ENCODE data around the gene LGR5.
"Not testable (repeated sequence)": the region's sequence is repeated elsewhere in the genome, so short reads cannot be mapped to it uniquely, and the experiment has no call there.

LGR5 gene

DNA sequence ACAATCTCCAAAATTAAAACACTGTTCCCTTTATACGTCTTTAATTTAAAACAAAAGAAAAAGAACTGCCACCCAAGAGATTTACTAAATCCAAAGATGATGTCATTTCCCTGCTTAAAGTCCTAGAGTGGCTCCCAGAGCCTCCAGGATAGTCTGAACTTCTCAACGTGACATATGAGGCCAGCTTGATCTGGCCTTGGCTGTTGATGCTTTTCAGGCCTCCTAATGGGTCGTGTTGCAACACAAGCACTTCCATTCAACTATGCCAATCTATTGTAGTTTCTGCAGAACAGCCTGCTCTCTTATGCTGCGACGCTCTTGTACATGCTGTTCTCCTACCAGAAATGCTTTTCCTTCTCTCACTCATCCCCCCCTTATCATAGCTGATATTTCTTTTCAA, 35.7 kb downstream of the LGR5 start:
- peak in 1 of 3 experiments; percentile 18 for DNase-seq

DNA sequence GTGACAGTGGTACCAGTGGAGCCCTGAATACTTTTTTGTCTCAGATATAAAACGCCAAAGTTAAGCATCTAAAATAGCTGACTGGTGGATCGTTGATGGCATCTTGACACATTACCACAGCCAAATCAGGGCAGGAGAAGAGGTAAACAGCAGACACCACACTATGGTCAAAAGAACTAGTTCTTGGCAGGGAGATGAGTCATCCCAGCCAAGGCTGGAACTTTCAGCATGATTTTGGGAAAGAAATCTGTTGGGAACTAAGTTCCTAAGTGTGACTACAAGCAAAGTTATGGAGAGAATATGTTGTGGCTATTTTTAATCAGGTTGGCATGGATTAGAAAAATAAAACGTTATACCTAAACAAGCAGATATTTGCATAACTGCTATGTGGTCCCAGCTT, 36.9 kb downstream of the LGR5 start:
- DNase-seq: no peak

DNA sequence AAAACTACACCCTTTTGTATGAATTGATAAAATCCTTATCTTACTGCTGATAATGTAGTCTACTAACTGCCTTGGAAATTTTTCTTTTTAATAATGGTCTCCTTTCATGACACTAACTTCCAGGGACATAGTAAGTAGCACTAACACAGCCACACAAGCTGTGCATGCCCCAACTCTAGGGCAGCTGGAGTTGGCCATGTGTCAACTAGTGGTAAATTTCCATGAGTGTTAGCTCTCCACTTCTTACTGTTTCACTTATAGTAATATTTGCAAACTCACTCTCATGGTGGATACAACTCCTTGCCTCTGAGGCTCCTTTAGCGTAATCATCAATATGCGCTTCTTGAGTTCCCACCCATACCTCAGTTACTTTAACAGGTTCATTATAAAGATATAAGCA, 38.0 kb downstream of the LGR5 start:
- DNase-seq: no peak

DNA sequence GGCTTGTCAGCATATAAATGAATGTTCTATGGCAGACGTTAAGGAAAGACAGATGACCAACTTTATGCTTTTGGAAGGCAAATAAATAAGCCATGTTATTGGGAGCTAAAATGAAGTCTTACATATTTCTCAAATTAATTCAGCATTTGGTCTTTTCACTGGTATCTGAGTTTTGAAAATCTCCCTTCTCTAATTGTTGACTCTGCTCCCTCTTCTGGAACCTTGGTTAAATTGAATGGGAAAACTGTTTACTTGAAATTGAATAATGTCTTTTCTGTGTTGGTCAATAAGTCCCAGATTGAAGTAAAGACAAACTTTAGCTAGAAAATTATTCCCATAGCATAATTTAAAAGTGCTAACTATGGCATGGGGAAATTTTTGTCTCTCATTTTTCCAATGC, 38.7 kb downstream of the LGR5 start:
- peak in 1 of 3 experiments; percentile 25 for DNase-seq

DNA sequence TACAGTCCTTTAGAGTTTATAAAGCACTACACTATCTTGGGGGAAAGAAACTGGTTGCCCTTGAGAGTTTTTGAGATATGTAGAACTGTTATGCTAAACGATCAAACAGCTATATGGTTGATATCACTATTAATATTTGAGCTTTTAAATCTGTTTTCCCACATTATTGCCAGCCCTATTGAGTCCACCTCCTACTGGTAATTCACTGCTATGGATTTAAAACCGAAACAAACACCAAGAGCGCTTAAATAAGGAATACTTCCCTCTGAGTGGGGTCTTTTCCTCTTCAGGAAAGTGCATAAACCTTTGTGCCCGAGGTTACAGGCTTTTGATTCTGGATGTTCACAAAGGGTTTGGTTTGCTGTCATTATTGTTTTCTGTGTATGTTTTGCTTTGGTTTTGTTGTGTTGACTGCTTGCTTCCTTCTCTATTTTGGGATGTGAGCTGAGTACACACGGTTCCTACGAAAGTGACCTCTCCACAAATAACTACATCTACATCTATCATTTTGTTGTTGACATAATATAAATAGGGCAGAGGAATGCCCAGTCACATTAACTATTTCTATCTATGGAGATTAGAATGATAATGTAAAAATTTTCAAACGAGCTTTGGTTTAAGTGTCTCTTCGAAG, 44.8 kb downstream of the LGR5 start:
- DNase-seq: no peak

DNA sequence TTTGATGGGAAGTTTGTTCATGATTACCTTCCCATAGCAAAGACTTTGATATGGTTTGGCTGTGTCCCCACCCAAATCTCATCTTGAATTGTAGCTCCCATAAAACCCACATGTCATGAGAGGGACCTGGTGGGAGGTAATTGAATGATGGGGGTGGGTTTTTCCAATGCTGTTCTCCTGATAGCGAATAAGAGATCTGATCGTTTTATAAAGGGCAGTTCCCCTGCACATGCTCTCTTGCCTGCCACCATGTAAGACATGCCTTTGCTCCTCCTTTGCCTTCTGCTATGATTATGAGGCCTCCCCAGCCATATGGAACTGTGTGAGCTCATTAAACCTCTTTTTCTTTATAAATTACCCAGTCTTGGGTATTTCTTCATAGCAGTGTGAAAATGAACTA, 51.2 kb downstream of the LGR5 start:
- DNase-seq: not testable (repeated sequence)

DNA sequence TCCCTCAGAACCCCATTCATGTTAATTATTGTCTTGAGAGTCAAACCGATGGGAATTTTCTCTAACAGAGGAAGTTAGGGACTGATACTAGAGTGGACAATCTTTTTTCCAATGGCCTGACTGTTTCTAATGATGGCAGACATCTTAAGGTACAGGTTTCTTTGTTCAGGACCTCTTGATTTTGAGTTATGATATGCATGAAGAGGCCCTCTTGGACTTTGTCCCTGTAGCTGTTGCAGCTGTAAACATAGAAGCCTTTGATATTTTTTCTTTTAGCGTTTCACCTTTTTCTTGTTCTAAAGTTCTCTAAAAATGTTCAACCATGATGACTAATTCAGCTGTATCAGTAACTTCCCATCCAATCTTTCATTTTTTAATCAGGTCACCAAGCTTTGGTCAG, 53.0 kb downstream of the LGR5 start:
- no peak for DNase-seq

DNA sequence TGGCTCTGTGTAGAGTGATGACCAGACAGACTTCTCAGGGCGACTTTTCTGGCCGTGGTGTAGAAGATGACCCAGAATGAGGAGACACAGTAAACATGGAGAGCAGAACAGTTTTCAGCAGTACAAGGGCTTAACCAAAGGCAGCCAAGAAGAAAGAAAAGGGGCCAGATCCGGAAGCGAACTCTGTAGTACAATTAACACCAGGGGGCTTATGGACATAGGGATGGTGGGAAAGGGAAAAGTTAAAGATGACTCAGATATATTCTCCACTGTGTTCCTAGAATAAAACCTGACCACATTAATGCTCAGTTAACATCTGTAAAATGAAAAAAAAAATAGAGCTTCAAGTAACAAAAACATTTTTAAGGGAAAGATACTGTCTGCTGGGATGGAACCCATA, 60.2 kb downstream of the LGR5 start:
- DNase-seq: no peak

DNA sequence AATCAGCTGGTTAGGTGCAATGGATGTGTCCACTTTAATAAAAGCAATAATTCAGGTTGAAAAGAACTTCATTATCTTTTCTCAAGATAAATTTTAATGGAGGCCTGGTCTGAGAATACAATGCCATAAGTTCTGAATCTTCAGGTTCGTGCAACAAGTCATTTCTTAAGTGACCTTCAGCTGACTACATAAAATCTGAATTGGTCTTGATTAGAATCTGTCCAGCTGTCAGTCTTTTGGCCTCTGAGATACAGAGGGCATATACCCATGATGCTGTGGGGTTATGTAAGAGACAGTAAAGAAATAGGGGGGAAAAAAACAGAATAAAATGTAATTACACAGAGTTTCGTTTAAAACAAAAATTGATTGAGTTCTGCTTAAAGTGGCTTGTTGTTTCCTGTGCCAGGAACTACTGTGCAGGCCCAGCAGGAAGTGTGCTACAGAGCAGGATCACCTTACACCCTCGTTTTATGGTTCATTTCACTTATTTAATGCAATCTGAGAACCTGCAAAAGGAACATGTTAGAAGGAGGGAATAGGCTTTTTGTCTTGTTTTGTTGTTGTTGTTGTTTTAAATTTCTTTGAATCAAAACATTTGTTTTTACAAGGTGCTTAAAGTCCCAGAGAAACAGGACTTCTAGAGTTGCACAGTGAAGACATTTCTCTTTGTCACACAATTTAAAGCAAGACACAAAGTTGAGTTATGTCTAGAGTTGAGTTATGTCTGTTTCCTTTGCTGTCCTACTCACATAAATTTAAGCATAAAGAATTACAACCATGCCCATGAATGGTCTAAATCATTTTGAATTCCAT, 64.2 kb downstream of the LGR5 start:
- peak; percentile 58 to 82 (median 58) for DNase-seq

DNA sequence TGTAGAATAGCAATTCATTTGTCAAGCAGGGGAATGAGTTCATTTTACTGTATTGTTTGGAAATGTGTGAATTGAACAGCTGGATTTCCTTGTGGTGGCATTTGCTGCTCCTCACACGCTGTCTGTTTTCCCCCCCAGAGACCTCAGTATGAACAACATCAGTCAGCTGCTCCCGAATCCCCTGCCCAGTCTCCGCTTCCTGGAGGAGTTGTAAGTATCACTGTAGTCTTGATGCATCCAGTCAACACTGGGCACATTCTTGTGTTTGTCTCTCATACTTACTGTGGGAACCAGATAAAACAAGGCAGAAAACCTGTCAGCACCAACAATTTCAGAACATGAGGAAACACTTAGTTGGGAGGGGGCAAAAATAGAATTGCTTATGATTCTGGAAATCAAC, 64.9 kb downstream of the LGR5 start:
- DNase-seq: peak in 1 of 3 experiments; percentile 60

DNA sequence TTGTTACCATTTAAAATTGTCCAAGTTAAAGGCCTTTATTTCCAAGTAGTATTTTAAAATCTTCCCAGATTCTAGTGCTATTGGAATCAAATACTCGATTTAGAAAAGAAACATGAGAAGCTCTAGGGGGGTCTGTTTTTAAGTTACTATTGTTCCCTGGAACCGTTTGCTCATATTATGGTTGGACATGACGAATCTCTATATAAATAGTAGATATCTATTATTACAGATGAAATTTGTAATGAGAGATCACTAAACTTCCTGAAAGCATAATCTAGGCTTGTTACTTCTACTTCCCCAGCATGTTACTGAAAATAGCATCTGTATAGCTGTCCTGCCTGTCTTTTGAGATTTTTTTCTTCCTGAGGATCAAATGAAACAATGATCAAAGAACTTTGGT, 70.1 kb downstream of the LGR5 start:
- DNase-seq: no peak

DNA sequence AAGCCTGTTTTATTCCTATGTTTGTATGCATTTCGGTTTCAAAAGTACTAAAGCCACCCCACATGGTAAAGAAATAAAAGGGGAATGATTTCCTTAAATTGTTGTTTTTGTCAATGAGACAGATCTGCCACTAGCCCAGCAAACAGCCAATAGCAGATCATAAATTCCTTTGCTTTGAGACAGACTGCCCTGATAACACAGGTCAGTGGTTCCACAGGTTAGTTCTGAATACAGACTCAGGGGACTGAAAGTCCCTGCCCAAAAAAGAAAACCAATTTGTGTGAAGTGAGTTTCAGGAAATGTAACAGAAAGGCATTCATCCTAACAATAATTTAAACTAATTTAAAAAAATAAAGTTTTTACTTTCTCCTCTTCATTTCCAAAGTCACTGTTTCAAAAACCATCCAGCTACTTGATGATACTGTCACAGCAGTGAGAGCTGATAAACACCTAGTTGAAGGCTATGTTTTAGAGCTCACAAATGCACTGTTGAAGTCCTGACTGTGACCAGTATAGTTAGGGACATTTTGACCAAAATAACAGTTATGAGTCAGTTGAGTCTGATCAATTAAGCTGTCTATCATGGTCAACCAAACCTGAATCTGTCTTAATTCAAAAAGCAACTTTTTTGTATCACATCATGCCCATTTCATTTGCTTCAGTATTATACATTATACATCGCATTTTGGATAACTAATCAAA, 77.7 kb downstream of the LGR5 start:
- DNase-seq: no peak

DNA sequence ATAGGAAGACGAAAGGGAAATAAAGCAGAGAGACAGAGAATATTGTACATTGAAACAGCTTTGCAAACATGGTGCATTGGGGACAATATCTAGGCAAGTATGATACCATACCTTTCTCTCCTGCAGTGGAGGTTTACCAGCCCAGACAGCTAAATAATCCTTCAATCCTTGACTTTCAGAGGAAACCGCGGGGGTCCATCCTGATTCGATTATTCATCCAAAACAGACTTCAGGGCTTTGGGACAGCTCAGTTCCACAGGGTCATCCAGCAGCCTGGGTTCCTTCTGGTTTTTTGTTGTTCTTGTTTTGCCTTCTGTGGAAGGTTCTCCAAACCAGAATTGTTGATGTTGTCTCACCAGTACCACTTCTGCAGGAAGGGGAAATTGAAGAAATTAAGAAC, 81.5 kb downstream of the LGR5 start:
- no peak for DNase-seq

DNA sequence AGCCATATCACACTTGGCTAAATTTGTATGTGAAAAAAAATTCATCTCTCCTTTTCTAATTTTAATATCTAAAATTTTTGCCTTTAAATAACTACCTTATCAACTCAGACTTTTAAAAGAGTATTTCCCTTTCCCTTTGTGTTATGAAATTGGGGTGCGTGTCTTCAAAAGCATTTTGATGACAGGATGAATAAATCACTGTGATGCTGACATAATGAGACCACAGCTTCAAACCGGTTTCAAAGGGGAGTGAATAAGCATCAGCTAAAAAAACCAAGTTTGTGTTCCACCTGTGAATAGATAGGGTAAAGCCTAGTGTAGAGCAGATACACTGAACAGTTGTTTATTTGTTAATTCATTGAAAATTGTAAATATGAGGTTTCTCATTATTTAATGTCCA, 85.0 kb downstream of the LGR5 start:
- peak in 2 of 3 experiments; percentile 55 to 87 for DNase-seq

DNA sequence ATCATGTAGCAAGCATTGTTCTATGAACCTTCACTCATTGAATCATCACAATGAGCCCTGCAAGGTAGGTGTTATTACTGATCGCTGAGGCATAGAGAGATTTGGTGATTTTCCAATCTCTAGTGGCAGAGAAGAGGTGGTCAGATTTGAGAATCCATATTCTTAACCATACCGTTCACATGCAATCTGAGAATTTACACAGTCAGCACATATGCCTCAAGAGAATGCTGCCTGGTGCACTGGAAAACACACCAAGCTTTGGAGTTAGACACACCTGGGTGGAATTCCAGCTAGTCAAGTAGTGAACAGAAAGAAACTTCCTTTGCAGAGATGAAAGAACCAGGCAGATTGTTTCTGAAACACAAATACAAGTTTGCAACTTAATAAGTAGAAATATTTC, 94.1 kb downstream of the LGR5 start:
- peak in 1 of 3 experiments; percentile 62 for DNase-seq

DNA sequence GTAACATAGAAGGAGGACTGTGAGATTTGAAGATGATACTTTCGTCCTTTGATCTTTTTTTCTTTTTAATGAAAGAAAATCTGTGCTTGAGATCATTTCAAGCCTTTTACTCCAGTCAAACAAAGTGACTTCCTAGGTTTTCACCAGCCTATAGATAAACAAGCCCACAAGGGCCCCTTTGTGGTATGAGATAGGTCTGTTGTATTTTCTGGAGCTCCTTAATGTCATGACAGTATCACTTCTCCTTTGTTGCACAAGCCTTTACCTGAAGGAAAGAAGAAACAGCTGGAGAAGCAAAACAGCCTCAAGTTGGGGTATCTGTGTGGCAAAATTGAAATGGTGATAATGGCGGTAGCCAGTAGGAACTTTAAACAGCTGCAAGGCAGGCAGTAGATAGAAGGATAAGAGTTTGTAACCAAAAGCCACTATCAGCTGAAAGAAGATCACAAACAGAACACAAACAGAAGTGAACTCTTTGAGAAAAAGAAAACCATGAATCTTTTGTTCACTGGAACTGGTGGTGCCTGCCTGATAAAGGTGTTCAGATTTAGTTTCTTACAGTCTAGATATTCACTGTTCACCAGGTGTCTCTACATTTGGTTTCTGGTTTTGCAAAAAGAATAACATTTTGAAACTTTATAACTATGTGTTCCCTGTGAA, 96.8 kb downstream of the LGR5 start:
- no peak for DNase-seq

DNA sequence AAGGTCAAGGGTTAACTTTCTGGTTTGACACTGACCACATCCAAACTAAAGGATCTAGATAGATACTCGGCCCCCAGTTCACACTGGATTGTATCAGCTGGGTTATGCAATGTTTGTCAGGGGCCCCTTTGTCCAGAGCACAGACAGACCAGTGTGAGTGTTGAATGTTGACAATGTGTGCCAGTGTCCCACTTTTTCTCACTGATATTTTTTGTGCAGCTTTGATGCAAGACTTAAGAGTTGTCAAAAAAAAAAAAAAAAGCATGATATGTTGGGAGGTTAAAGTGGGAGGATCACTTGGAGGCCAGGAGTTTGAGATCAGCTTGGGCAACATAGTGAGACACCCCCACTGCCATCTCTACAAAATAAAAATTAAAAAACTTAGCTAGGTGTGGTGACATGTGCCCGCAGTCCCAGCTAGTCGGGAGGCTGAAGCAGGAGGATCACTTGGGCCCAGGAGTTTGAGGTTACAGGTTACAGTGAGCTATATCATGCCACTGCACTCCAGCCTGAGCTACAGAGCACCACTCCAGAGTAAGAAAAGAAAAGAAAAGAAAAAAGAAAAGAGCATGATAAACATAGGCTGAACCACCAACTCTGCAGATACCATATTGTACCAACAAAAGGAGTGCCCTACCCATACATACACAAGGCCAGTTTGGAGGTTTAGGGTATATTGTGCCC, 97.5 kb downstream of the LGR5 start:
- DNase-seq: no peak

DNA sequence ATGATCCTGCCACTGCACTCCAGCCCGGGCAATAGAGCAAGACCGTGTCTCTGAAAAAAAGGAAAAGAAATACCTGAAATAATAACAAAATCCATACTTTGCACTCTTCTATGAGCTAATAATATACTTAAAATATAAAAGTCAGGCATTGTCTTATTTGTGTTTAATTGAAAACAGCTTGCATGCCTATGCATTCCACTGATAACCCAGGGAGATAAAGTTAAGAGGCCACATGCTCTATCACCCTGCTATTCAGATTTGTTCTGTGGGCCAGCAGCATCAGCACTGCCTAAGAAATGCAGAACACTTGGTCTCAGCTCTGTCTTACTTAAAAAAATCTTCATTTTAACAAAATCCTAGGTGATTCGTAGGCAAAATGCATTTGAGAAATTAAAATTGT, 99.2 kb downstream of the LGR5 start:
- no peak for DNase-seq

DNA sequence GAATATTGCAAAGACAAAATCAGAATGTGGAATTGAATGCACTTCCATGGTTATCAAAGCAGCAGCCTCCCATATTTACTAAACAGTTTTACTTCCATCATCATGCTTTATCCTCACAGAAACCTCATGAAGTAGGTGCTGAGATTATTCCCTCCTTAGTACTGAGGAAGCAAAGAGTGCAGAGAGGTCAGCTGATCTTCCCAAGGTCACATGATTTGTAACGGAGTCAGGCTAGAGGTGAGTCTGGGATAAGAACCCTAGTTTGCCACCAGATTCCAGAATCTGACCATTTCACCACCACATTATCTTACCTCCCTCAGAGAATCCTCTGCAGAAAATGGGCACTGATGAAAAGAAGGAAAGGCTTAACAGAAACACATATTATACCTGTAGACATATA, 102.0 kb downstream of the LGR5 start:
- no peak for DNase-seq

DNA sequence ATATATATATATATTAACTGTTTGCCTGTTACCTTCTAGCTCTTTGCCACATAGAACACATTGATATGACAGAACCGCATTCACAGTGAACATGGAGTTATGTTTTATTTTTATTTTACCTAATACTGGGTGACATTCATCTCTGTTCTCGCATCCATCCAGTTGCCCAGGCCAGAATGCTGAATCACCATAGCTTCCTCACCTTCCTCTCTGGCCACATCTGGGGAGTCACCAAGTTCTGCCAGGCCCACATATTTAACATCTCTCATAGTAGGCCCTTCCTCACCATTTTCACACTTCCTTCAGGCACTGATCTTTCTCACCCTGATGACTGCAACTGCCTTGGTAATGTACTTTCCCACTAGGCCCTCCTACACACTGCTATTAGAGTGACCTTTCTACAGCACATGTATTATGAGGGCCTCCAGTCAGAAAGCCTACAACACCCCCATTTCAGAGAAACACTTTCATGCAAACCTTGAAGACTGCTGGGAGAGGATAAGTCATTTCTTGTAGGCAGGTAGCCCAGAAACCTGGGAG, 106.8 kb downstream of the LGR5 start:
- no peak for DNase-seq

DNA sequence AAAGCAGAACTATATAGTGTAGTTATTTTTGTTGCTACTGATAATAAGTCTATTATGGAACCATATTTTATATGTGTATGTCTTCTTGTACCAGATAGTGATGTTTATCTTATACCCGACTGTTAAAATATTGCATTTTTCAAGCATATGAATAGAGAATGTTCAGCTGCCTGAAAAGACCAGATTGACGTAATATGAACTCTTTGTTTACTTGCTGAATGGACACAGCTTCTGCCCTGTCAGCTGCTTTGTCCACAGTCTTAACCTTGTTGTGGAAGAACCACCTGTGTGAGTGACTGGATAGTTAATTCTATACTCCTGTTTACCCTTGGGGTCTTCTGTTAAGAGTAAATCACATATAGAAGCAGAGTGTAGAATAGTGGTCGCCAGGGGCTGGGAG, 109.3 kb downstream of the LGR5 start:
- DNase-seq: peak in 2 of 3 experiments; percentile 13 to 73

DNA sequence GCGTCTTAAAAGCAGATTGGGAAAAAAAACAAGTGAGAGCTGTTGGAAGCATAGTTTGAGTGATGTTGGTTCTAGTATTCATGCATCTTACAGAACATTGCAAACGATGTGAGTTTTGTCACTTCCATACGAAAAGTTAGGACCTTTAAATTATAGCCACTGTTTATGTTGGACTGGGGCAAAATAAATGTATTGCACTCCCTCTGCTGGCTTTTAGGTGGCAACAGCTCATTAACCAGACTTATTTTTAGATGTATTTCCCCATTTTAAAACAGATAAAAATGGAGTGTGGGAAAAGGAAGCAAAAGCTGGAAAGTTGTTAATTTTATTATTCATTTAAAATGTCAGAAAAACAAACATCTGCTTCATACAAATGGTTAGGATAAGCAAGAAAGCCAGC, 111.9 kb downstream of the LGR5 start:
- peak in 2 of 3 experiments; percentile 21 to 63 for DNase-seq
